T-helper 1 cell treated with Interleukin-12 subunit alpha and Interleukin-12 subunit beta and Interleukin-4 antibody, amounts not matched to agents 30 ng/mL and 1 ng/mL, for 36 hours (primary cell): ENCODE measurements around the gene CASKIN2. TPM values are rescaled to one million over a fixed set of nuclear protein-coding genes. Genes with fewer than 3 reads are reported as not detected.

Experiments
- total RNA-seq: library from RNA; stranded (reverse); gene quantifications from 2 replicates; pipeline ENCODE4 v1.2.3, GENCODE V29; 2022

Gene CASKIN2
- total RNA-seq, 1 donor from 2014 or later, result 0.74 TPM

Other genes with a start within 250 kb of the CASKIN2 start
- gene MIF4GD, start 244.3 kb downstream of the CASKIN2 start, total RNA-seq, result 36.3 and 39.2 TPM in 2 replicates
- 48.4 and 52.7 TPM in 2 replicates for gene SLC25A19, start 226.1 kb downstream of the CASKIN2 start, total RNA-seq
- 150 and 168 TPM in 2 replicates for gene GRB2, start 109.9 kb downstream of the CASKIN2 start, total RNA-seq
- gene TMEM94, start 58.9 kb downstream of the CASKIN2 start, total RNA-seq, result 82.3 and 85.7 TPM in 2 replicates
- gene TSEN54, start 991 bp upstream of the CASKIN2 start, total RNA-seq, result 65.2 and 65.9 TPM in 2 replicates
- gene LLGL2, start 10.2 kb upstream of the CASKIN2 start, total RNA-seq, result 19.4 and 21.6 TPM in 2 replicates
- gene MYO15B, start 72.3 kb upstream of the CASKIN2 start, total RNA-seq, result 43.2 and 48.4 TPM in 2 replicates
- gene SMIM5, start 117.9 kb upstream of the CASKIN2 start, total RNA-seq, result 0.54 and 0.83 TPM in 2 replicates
- 41.6 and 43.4 TPM in 2 replicates for gene RECQL5, start 151.6 kb upstream of the CASKIN2 start, total RNA-seq
- 93.2 and 108 TPM in 2 replicates for gene SAP30BP, start 151.8 kb upstream of the CASKIN2 start, total RNA-seq
- gene ITGB4, start 205.9 kb upstream of the CASKIN2 start, total RNA-seq, result 0.78 and 0.91 TPM in 2 replicates
- 40.4 and 41.4 TPM in 2 replicates for gene GALK1, start 249.7 kb upstream of the CASKIN2 start, total RNA-seq